HAP-1 (cell line): ENCODE data around the gene ZNF385A.

Experiments
- DNase-seq, 2 experiments: peaks; one replicate each; pipeline ENCODE4 v3.0.0-alpha.2; 2016 to 2020; ENCODE audit warnings: low spot score in 2 of 2
- H3K27me3 ChIP-seq: fragments of 250-450 bp; sonication (Bioruptor Pico); 2 replicates; pipeline ENCODE4 v1.5.1; 2020; ENCODE audit warnings: low read depth, mild to moderate bottlenecking, moderate library complexity
- H3K36me3 ChIP-seq: fragments of 250-450 bp; sonication (Bioruptor Pico); replicated peaks from 2 replicates; pipeline ENCODE4 v1.5.1; 2020; ENCODE audit warnings: mild to moderate bottlenecking
- H3K4me1 ChIP-seq: fragments of 250-450 bp; sonication (Bioruptor Pico); 2 replicates; pipeline ENCODE4 v1.5.1; 2020; ENCODE audit warnings: mild to moderate bottlenecking
- H3K4me3 ChIP-seq: fragments of 250-450 bp; sonication (Bioruptor Pico); 2 replicates; pipeline ENCODE4 v1.5.1; 2020; ENCODE audit warnings: mild to moderate bottlenecking, moderate library complexity
- H3K9me3 ChIP-seq: fragments of 250-450 bp; sonication (Bioruptor Pico); 2 replicates; pipeline ENCODE4 v1.5.1; 2020; ENCODE audit warnings: mild to moderate bottlenecking, moderate library complexity
- in situ Hi-C: fragments of 300-500 bp; cut with MboI; formaldehyde crosslinking; loops from 3 replicates; pipeline ENCODE4 v1.14.3; 2020; ENCODE audit warnings: low sequenced_read_pairs, inconsistent platforms, mixed read lengths

The ZNF385A gene

GRCh38 chr12:54379398-54380201 lies 4.9 kb downstream of the ZNF385A start:
- no peaks in the 10 kb centered on the region for H3K4me1 ChIP-seq
- no peaks in the 10 kb centered on the region for H3K9me3 ChIP-seq
- DNase-seq = peak; percentile 82 to 97
- H3K27me3 ChIP-seq = no peaks in the 10 kb centered on the region
- H3K36me3 ChIP-seq = 0 out of 2 replicates have a peak, but pooled peaks cover 3% of the 10 kb centered on the region
- in situ Hi-C loops = no loop called here
- no peak overlapping the region for H3K4me3 ChIP-seq

DNA sequence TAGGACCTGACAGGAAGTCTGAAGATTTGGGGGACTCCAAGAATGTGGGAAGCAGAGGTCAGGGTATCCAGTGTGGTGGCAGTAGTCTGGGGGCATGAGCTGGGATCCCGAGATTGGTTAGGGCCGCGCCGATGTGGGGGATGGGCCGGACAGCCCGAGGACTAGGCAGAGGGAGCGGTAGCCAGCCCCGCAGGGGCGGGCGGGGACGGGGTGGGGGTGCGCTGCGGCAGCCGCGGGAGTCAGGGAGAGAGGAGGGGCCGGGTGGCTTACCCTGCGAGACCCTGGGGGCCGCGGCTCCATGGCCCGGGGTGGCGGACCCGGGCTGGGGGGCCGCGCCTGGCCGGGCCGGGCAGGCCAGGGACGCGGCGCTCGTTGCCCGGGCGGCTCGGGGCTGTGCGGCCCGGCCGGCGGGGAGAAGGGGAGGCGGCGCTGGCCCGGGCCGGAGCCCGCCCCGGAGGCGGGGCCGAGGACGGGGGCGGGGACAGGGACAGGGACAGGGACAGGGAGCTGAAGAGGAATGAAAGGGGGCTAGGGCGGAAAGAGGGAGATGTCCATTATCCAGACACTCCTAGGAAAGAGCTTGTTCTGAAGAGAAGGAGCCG lies 5.6 kb downstream of the ZNF385A start:
- Histone ChIP-seq H3K9me3 (no peaks in the 10 kb centered on the region), H3K4me3 (no peak overlapping the region), H3K27me3 (no peaks in the 10 kb centered on the region), H3K4me1 (no peaks in the 10 kb centered on the region), H3K36me3 (0 out of 2 replicates have a peak, but pooled peaks cover 3% of the 10 kb centered on the region)
- no peak for DNase-seq
- in situ Hi-C loops = no loop called here

DNA sequence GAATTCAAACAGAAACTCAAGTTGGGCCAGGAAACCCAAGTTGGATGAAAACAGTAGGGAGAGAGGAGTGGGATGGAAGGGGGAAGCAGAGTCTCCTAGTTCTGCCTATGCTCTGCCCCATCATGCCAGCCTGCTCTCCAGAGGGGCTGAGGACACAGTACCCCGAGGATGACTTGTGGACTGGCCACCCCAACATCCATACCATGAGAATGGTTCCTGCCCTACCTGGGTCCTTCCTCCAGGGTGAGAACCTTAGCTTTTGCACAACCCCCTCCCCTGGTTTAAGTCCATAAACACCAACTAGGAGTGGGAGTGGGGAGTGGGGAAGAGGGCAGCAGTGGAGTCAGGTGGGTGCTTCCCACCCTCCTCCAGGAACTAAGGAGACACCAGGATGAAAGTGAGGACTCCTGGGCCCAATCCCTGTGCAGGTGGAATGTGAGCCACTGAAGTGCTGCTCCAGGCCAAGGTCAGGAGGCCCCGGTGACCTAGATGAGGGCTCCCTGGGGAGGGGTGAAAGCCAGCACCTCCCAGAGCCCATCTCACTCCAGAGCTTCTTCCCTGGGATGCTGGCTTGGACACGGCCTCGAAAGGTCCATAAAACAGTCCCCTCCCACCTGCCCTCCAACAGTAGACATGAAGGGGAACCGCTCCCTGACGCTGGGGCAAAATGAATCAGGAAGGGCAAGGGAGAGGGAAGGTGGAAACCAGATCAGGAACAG lies 6.6 kb downstream of the ZNF385A start:
- H3K36me3 ChIP-seq = 0 out of 2 replicates have a peak, but pooled peaks cover 3% of the 10 kb centered on the region
- H3K27me3 ChIP-seq = no peaks in the 10 kb centered on the region
- H3K4me3 ChIP-seq = no peak overlapping the region
- H3K9me3 ChIP-seq = no peaks in the 10 kb centered on the region
- in situ Hi-C loops = no loop called here
- H3K4me1 ChIP-seq = no peaks in the 10 kb centered on the region
- no peak for DNase-seq

DNA sequence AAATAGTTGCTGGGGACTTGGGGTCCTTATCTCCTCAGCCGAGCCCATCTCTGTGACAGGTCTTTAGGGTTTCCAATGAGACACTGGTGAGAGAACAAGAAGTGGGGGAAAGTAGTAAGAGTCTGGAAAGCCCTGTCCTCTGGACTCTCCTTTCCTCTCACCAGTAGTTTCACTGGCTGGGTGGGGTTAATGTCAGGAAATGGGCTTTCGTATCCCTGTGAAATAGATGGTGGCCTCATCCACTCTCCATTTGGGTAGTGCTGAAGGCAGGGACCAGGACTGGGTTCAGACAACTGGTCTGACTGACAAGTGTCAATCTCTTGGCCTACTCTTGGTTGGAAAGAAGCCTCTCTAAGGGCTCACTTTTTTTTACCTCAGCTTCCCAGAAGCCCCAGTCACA lies 7.5 kb downstream of the ZNF385A start:
- H3K4me3 ChIP-seq = no peak overlapping the region
- H3K27me3 ChIP-seq = no peaks in the 10 kb centered on the region
- in situ Hi-C loops = no loop called here
- H3K36me3 ChIP-seq = 0 out of 2 replicates have a peak, but pooled peaks cover 3% of the 10 kb centered on the region
- no peak for DNase-seq
- H3K9me3 ChIP-seq = no peaks in the 10 kb centered on the region
- H3K4me1 ChIP-seq = no peaks in the 10 kb centered on the region

DNA sequence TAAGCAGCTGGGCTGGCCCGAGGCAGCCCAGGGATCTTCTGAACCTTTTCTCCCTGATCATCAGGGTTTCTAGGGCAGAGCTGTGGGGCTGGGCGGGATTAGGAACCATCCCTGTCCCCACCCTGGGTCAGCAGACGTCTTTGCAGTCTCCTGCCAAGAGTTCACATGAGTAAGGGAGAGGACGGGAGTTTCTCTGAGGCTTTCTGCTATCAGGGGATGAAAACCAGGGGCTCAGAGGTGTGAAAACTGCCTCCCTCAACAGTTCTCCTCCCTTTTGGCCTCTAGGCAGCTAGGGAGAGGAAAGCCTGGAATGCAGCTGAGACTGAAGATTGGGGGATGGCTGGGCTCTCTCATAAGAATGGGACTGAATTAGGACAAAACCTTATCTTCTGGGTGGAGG lies 7.9 kb downstream of the ZNF385A start:
- Histone ChIP-seq H3K4me1 (no peaks in the 10 kb centered on the region), H3K27me3 (no peaks in the 10 kb centered on the region), H3K9me3 (no peaks in the 10 kb centered on the region), H3K36me3 (0 out of 2 replicates have a peak, but pooled peaks cover 3% of the 10 kb centered on the region), H3K4me3 (no peak overlapping the region)
- no peak for DNase-seq
- in situ Hi-C loops = no loop called here

DNA sequence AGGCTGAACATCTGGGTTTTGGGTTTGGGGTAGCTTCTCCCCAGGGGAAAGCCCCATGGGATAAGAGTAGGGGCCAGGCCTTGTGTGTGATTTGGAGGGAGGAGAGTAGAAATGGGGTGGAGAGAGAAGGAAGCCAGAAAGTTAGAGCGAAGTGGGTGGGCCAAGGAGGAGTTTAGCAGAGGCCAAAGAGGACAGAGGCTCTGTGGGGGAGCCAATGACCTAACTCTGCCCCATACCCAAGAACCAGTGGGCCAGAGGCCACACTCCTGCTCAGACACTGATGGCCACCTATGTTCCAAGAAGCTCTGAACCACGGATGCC lies 9.3 kb downstream of the ZNF385A start:
- Histone ChIP-seq H3K9me3 (no peaks in the 10 kb centered on the region), H3K27me3 (no peaks in the 10 kb centered on the region), H3K36me3 (0 out of 2 replicates have a peak, but pooled peaks cover 3% of the 10 kb centered on the region), H3K4me1 (no peaks in the 10 kb centered on the region), H3K4me3 (no peak overlapping the region)
- no peak for DNase-seq
- in situ Hi-C loops = no loop called here

- no peaks in the 10 kb centered on the region for H3K9me3 ChIP-seq
- in situ Hi-C loops = loop anchor here (25.0 kb wide), 1 partner anchor 387 kb away; the partner anchor contains the start of gene HOXC10
- H3K27me3 ChIP-seq = no peaks in the 10 kb centered on the region
- H3K4me3 ChIP-seq = no peak overlapping the region
- no peak for DNase-seq
- no peaks in the 10 kb centered on the region for H3K4me1 ChIP-seq
- H3K36me3 ChIP-seq = no peaks in the 10 kb centered on the region
Measured at GRCh38 chr12:54374562-54375258, 9.8 kb downstream of the ZNF385A start.

- H3K27me3 ChIP-seq = no peaks in the 10 kb centered on the region
- no peak for DNase-seq
- H3K36me3 ChIP-seq = no peaks in the 10 kb centered on the region
- no peaks in the 10 kb centered on the region for H3K9me3 ChIP-seq
- in situ Hi-C loops = loop anchor here (25.0 kb wide), 1 partner anchor 387 kb away; the partner anchor contains the start of gene HOXC10
- H3K4me1 ChIP-seq = no peaks in the 10 kb centered on the region
- H3K4me3 ChIP-seq = no peak overlapping the region
Measured at GRCh38 chr12:54373649-54374561, 10.6 kb downstream of the ZNF385A start.

DNA sequence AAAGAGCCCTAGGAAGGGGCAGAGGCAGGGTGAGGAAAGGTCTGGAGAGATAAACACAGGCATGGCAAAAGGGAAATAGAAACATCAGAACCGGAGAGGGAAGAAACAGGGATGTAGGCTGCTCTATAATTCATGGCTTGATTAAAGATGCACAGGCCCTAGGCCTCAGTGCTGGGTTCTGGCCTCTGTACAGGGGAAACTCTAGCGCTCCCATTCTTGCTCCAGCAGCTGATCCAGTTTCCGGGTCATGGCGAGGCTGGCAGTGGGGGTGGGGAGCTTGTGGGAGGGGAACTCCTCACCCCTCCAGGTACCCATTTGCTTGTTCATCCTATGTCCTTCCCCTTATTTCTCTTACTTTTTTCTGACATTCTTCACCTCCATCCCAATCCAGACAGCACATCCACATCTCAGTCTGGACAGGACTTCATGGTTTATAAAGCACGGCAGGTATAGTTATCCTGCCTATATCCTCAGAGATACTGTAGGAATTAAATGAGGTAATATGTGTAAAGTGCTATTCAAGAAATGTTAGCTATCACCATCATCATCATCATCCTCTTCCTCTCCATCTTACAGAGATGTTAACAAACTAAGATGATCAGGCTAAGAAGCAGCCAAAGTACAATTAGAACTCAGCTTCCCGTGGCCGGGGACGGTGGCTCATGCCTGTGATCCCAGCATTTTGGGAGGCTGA lies 12.3 kb downstream of the ZNF385A start:
- no peaks in the 10 kb centered on the region for H3K36me3 ChIP-seq
- in situ Hi-C loops = loop anchor here (25.0 kb wide), 1 partner anchor 385 kb away; the partner anchor contains the start of gene HOXC10

DNA sequence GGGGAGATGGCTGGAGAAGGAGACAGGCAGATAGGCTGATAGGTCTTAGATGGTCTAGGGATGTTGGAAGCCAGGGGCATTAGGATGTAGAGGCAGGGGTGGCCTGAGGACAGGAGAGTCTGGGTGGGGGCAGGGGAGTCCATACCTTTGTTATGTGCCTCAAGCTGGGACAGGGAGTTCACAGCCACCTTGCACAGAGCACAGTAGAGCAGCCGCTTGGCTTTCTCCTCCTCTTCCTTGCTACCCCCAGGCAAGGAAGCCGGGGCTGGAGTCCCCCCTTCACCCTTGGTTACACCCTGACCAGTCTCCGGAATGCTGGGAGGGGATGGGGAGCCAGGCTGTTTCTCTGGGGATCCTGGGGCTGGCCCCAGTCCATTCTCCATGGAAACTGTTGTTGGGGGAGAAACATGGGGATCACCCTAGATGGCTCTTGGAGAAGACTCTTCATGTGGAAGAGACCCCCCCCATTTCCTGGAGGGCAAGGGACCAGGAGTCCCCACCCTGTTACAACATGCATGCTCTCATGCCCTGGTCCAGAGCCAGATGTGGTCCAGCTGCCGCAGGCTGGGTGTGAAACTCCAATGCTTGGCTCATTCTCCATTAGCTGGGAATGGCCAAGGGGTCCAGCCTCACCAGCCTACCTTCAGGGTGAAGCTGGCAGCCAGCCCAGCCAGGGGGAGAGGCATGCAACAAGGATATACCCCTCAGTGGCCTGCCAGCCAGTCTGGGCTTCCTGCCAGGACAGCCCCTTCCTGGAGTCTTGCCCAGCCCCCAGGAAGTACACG lies 13.0 kb downstream of the ZNF385A start:
- Histone ChIP-seq H3K4me3 (no peak overlapping the region), H3K36me3 (no peaks in the 10 kb centered on the region), H3K4me1 (peaks cover 3% of the 10 kb centered on the region), H3K9me3 (no peaks in the 10 kb centered on the region), H3K27me3 (no peaks in the 10 kb centered on the region)
- in situ Hi-C loops = loop anchor here (25.0 kb wide), 1 partner anchor 384 kb away; the partner anchor contains the start of gene HOXC10
- DNase-seq = no peak

More for the DNA sequence above, 12.3 kb downstream of the ZNF385A start:
- Histone ChIP-seq H3K4me3 (no peak overlapping the region), H3K4me1 (peaks cover 3% of the 10 kb centered on the region), H3K27me3 (no peaks in the 10 kb centered on the region), H3K9me3 (no peaks in the 10 kb centered on the region)
- no peak for DNase-seq

- H3K4me1 ChIP-seq = peaks cover 3% of the 10 kb centered on the region
- in situ Hi-C loops = loop anchor here (25.0 kb wide), 1 partner anchor 383 kb away; the partner anchor contains the start of gene HOXC10
- no peak for DNase-seq
- no peaks in the 10 kb centered on the region for H3K9me3 ChIP-seq
- no peaks in the 10 kb centered on the region for H3K36me3 ChIP-seq
- no peak overlapping the region for H3K4me3 ChIP-seq
- no peaks in the 10 kb centered on the region for H3K27me3 ChIP-seq
Measured at GRCh38 chr12:54370171-54370730, 14.3 kb downstream of the ZNF385A start.
